Nasal cavity respiratory epithelium epithelial cell of viscerocranial mucosa (primary cell): Measurements from ENCODE around the gene ITPRIP. TPM values are rescaled to one million over a fixed set of nuclear protein-coding genes. Genes with fewer than 3 reads are reported as not detected.

ENCODE experiments used
- total RNA-seq: library from RNA; depleted of rRNA; stranded (reverse); fragments of >200 nt; gene quantifications from 2 replicates; pipeline ENCODE4 v1.2.3, GENCODE V29; 2014

ITPRIP gene
- total RNA-seq, result 52.6 and 79.2 TPM in 2 replicates

GRCh38 chr10:104337985-104338735, at the start of gene ITPRIP:
ITPRIP (minus strand) TSS chr10:104338465; CDS start chr10:104316051, 22,414 bp downstream.

GRCh38 chr10:104353325-104354048, 15.2 kb upstream of the ITPRIP start, which contains the start of gene CFAP58:
CFAP58 (plus strand) TSS chr10:104353833; CDS start chr10:104353898, 65 bp downstream.

GRCh38 chr10:104268713-104269645, 69.3 kb downstream of the ITPRIP start, which contains the start of gene GSTO2:
GSTO2 (plus strand) TSS chr10:104269184; CDS start chr10:104274916, 5,732 bp downstream.

Other genes starting within 250 kb of the ITPRIP start
- gene SFR1, start 216.3 kb downstream of the ITPRIP start, total RNA-seq, result 4.5 and 6.5 TPM in 2 replicates
- under 0.01 and 0.36 TPM in 2 replicates for gene CFAP43, start 106.1 kb downstream of the ITPRIP start, total RNA-seq
- gene GSTO1, start 83.6 kb downstream of the ITPRIP start, total RNA-seq, result 53.0 and 73.5 TPM in 2 replicates
- gene GSTO2, start 69.3 kb downstream of the ITPRIP start, total RNA-seq, result 6.5 and 18.8 TPM in 2 replicates
- gene CFAP58, start 15.4 kb upstream of the ITPRIP start, total RNA-seq, result 0.34 and 0.36 TPM in 2 replicates